Limb (tissue), 2 donors: ENCODE measurements around the gene CRYAB.
"Not testable (repeated sequence)": the region's sequence is repeated elsewhere in the genome, so short reads cannot be mapped to it uniquely, and the experiment has no call there.

Experiments
- DNase-seq, 2 donors: peaks; one replicate each; pipeline ENCODE4 v3.0.0-alpha.2; 2016; ENCODE audit errors: extremely low spot score in 2 of 2

Gene CRYAB

DNA sequence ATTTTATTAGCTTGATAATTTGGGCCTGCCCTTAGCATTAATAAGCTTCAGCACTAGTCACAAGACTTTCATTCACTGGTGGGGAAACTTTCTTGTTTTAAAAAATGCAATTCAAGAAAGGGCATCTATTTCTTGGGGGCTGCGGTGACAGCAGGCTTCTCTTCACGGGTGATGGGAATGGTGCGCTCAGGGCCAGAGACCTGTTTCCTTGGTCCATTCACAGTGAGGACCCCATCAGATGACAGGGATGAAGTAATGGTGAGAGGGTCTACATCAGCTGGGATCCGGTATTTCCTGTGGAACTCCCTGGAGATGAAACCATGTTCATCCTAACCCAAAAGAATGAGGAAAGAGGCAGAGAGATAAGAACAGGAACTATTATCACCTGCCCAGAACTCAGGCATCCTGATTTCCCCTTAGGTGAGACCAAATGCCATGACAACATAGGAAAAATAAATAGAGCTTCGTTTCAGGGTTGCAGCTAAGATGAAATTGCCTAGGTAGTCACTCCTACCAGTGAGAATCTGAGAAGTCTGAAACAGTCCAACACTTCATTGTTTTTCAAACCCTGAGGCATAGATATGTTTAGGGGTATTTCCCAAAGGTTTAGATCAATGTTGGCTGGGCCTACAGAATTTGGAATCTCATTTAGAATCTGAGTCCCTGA lies 2.8 kb downstream of the CRYAB start:
- DNase-seq, result no peak

DNA sequence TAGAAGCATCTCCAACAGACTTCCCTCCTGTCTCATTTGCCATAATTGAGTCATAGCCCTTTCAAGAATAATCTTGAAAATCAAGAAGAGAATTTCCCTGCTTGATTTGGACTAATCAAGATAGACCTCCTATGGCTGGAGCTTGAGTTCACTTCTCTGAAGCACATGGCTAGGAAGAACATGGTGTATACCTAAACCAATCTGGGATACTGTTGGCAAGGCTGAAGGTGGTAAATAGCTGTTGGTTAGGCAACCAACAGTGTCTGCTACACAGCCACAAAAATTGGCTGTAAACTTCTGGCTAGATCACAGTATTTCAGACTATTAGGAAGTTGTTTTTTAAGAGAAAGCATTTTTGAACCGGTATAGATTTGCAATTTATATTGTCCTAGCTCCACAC lies 4.9 kb downstream of the CRYAB start:
- DNase-seq, result no peak

DNA sequence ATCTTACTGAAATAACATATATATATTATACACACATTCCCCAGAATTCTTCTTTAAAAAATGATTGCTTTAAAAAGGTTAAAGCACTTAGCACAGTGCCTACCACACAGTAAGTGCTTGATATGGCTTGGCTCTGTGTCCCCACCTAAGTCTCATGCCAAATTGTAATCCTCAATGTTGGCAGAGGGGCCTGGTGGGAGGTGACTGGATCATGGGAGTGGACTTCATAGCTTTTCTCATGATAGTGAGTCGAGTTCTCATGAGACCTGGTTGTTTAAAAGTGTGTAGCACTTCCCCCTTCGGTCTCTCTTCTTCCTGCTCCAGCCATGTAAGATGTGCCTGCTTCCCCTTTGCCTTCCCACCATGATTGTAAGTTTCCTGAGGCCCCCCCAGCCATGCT lies 6.2 kb downstream of the CRYAB start:
- DNase-seq, result no peak

DNA sequence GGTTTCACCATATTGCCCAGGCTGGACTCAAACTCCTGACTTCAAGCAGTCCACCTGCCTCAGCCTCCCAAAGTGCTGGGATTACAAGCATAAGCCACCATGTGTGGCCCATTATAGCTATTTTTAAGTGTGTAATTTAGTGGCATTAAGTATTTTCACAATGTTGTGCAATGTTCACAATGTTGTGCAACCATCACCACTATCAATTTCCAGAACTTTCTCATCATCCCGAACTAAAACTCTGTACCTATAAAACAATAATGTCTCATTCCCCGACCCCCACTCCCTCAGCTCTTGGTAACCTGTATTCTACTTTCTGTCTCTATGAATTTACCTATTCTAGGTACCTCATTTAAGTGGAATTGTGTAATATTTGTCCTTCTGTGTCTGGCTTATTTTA lies 24.7 kb downstream of the CRYAB start:
- no peak for DNase-seq

DNA sequence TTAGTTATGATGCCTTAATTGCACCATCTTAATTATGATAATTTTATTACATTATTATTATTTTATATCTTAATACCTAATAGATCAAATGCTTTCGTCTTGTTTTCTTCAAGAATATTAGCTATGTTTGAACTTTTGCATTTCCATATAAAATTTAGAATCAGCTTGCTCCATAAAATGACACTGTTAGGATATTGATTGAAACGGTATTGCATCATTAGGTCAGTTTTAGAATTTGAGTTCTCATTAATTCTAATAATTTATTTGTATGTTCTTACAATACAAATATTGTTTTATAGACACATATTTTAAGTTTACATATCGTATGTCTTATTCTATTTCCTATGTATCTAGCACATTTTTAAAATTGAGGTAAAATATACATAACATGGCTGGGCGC lies 25.5 kb downstream of the CRYAB start:
- no peak for DNase-seq

DNA sequence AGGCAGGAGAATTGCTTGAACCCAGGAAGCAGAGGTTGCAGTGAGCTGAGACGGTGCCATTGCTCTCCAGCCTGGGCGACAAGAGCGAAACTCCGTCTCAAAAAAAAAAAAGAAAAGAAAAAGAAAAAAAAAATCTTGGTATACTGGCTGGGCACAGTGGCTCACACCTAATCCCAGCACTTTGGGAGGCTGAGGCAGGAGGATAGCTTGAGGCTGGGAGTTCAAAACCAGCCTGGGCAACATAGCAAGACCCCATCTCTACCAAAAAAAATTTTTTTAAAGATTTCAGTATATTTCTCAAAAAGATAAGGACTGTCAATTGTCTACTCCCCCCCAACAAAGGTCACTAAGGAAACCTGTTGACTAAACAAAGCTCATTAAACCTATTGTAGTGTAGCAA lies 26.5 kb downstream of the CRYAB start:
- DNase-seq, result not testable (repeated sequence)

DNA sequence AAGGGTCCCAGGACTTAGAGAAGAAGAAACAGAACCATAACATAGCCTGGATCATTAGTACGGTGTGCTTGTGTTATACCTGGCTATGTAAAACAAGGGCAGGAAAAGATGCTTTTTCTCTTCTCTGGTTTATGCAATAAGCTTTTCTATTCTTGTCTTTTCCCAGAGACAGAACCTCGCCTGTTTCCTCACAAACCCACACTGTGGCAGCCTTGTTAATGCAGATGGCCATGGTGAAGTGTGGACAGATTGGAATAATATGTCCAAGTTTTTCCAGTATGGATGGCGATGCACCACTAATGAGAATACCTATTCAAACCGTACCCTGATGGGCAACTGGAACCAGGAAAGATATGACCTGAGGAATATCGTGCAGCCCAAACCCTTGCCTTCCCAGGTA lies 29.4 kb downstream of the CRYAB start:
- DNase-seq, result no peak

DNA sequence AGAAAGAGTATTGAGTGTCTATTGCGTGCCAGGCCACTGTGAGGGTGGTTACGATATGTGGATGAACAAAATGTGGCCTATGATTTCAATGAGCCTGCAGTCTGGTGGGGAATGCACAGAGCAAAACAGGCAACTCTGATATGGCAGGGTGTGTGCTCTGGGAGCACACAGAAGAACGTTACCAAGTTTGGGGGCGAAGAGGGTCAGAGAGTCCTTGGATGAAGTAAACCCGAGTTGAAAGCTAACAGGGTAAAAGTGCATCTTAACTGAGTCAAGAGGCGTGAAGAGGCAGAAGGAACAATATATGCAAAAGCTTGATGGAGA lies 32.0 kb downstream of the CRYAB start:
- DNase-seq, result no peak

DNA sequence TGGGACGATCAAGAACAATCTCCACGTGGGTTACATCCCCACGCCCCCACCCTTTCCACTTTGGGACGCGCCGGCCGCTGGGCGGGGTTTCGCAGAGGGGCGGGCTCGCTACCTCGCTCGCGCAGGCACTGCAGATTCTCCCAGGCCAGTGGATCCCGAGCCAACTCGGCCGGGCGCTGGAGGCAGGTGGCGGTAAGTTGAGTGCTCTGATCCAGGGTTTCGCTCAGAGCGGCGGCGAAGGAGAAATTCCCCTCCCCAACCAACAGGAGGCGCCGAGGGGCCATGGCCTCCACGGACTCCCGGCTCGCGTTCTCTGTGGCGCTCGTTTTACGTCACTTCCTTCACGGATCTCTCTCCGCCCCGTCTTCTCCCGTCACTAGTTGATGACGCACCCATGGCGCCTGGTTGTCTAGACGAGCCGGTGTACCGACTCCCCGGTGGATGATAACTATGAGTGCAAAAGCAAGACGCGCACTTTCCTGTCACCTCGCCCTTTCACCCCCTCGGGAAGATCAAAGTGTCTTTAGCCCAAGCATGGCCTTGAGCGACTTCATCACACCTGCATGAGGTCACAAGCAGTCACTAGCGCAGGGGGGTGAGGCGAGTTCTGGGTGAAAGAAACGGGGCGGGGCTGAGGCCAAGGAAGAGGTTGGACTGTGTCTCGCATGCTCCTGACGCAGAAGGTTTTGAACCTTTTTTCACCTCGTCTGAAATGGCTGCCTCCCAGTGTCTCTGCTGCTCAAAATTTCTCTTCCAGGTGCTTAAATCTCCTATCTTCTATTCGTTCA lies 32.5 kb downstream of the CRYAB start, which contains the start of the genes CFAP68 and FDXACB1:
Gene CFAP68 (plus strand): TSS at position 693 of the 788 bp plus-strand sequence. CDS start 20 bp downstream, at position 713.
Gene FDXACB1 (minus strand): TSS at position 317 of the 788 bp plus-strand sequence. CDS start 33 bp downstream, at position 284.
- DNase-seq, result peak; percentile 97 to 98

DNA sequence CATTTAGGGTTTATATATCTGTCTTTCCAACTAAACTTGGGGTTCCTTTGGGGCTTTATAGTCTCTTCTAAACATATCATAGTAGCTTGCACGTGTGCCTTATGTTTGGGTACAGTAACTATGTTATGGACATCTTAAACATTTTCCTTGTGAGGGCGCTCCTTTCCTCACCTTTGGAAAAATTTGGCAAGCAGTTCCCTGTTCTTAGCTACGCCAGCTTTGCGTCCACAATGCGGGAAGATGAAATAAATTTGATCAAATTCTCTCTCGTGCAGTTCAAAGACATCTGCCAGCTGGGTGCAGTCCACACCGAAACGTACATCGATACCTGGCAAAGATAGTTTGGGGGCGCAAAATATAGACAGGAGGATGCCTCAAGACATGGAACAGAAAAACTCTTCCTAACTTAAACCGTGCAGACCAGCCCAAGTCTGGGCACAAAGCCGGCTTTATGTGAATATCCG lies 33.2 kb downstream of the CRYAB start:
- peak in 1 of 2 donors; percentile 29 for DNase-seq

DNA sequence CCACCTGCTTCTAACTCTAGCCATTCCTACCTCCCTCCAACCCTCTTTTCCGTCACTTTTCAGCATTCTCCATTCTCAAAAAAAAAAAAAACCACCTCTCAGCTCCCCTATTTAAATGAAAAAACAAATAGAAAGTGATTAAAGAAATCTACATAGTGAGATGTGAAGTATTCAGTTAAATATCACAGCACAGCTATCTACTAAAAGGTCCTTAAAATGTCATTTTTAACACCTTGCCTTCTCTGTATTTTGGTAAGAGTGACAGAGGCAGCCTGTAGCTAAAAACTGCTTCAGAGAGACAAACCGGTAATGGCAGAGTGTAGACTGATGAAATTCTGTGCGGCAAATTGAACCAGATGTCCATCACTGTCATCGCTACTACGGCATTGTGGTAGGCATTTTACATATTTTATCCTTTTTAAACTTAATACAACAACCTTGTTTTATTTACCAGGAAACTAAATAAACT lies 39.8 kb downstream of the CRYAB start:
- no peak for DNase-seq

DNA sequence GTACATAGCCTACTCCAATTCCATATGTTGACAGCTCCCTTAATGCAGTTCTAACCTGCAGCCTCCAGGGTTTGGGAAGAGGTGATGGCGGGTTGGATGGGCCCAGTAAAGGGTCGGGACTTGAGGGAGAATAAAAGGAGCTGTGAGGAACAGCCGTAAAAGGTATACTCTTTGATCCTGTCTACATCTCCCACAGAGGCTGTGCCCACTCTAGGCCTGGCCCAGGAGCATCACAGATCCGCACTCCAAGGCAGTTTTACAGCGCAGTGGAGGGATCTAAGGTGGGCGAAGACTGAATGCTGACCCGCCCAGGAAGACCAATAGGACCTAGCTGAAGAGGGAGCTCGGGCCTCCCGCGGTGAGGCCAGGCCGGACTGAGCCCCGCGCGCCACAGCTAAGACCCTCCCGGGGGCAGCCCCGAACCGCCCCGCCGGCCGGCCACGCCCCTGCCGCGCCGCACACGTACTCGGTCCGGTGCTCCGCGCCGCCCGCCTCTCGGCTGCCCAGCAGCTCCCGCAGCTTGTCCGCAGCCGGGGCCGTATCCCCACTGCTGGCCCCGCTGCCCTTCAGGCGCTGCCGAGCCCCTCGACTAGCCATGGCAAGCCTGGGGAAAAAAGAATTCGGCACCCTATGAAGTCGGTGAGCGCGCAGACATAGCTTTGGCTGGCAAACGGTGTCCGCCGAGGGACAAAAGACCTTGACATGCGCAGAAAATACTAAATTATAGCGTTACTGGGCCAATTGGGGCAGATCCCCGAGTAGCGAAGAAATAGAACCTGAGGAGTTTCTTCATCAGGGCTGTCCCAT lies 40.5 kb downstream of the CRYAB start, which contains the start of gene ALG9:
Gene ALG9 (minus strand): TSS at position 696 of the 807 bp plus-strand sequence. CDS start 99 bp downstream, at position 597.
- peak; percentile 84 to 91 for DNase-seq

DNA sequence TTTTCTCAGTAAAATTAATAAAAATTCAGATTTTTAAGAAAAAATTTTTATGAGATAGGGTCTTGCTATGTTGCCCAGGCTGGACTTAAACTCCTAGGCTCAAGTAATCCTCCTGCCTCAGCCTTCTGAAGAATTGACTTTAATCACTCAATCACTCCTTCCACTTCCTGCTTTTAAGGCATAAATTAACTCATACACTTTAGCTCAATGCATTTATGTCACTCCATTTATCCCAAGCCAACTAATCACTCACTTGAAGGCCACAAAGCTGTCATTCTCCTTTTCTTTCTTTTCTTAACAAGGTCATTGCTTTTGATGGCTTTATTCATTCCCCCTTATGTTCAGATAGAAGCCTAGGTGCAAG lies 41.1 kb downstream of the CRYAB start:
- no peak for DNase-seq

DNA sequence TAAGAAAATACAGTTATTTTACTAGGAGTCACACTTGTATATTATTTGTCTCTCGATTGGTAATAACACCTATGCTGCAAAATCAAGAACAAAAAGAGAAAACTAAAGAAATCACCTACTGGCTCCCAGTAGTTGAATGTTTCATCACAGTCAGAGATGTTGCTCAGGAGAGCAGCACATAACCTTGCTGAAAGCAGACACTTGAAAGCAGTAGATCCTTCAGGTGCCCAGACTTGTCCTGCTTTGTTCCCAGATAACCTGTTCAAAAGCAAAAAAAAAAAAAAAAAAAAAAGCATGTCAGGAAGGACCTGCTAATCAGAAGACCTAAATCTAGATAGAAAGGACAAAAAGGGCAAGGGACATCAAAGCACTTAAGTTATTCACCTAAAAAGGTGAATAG lies 41.5 kb downstream of the CRYAB start:
- DNase-seq, result no peak

DNA sequence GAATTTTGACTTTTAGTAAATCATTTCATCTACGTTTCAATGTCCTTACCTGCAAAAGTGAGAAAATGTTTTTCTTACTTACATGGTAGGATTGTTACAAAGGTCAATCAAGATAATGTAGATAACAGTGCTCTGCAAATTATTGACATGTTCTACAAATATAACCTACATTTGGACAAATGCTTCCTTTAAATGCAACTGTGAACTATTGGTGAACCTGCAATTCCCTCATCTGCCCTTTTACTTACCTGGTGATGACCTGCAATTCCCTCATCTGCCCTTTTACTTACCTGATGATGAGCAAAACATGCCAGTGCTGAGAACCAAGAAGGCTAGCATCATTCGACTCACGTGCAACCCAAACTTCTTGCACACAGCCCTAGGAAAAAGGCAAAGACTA lies 51.3 kb downstream of the CRYAB start:
- DNase-seq, result no peak
